H1 (cell line): ENCODE data around the gene SIRPB1. TPM values are rescaled to one million over a fixed set of nuclear protein-coding genes. Genes with fewer than 3 reads are reported as not detected.

Experiments used
- BRCA1 ChIP-seq: IDR thresholded peaks from 2 replicates; pipeline ENCODE4 v1.6.1; 2012; ENCODE audit warnings: low read depth, low read length, improper control_type of control experiment
- CHD2 ChIP-seq: IDR thresholded peaks from 2 replicates; pipeline ENCODE4 v1.6.1; 2012; ENCODE audit warnings: low read length, improper control_type of control experiment
- SIN3A ChIP-seq, 2 experiments: IDR thresholded peaks in 1 of 2; conservative IDR thresholded peaks in 1 of 2; 2 replicates each; pipeline ENCODE4 v1.6.1; 2011 to 2012; ENCODE audit warnings: low read length in 2 of 2, improper control_type of control experiment in 1 of 2, low read depth in 1 of 2, mild to moderate bottlenecking in 1 of 2
- polyA plus RNA-seq, 7 experiments: library from polyadenylated mRNA; depleted of rRNA in 3 of 7; stranded (reverse) in 5 of 7; unstranded in 2 of 7; fragments of >200 nt in 5 of 7; fragments of 200-250 nt in 2 of 7; gene quantifications; 1 replicate in 5 of 7; 2 replicates in 1 of 7; 4 replicates in 1 of 7; pipeline versions ENCODE4 v1.2.1 to v1.2.3, GENCODE V29; 2011 to 2013; ENCODE audit warnings: missing spikeins in 2 of 7, mixed read lengths in 2 of 7
- total RNA-seq: library from RNA; stranded (reverse); fragmentation: NEBNext Ultra II Directional; extraction: Animal tissue kit (Norgen Biotek cat#: 25700); gene quantifications from 2 replicates; pipeline ENCODE4 v1.2.1, GENCODE V29; 2021

The SIRPB1 gene
- total and polyA plus RNA-seq, 2 of the 8 experiments (the other 6 are each of a cell fraction or from before 2014, with no cell fraction given), result 0.14 to 0.99 TPM

- no peak for TF ChIP-seq BRCA1
- no peak for TF ChIP-seq CHD2
- TF ChIP-seq SIN3A (conservative IDR thresholded peaks at IDR 0.05 in 1 of 2, IDR thresholded peaks at IDR 0.05 in 1 of 2; ENCODE audit: low read depth in 1 of 2, low read length in 2 of 2), result no peak
Measured at GRCh38 chr20:1625083-1625690, 5.4 kb upstream of the SIRPB1 start (continued).
